ENCODE measurements around the gene DSPP. TPM values are rescaled to one million over a fixed set of nuclear protein-coding genes. Genes with fewer than 3 reads are reported as not detected.

DSPP gene
- total RNA-seq, 1 donor from 2014 or later: not detected

DNA sequence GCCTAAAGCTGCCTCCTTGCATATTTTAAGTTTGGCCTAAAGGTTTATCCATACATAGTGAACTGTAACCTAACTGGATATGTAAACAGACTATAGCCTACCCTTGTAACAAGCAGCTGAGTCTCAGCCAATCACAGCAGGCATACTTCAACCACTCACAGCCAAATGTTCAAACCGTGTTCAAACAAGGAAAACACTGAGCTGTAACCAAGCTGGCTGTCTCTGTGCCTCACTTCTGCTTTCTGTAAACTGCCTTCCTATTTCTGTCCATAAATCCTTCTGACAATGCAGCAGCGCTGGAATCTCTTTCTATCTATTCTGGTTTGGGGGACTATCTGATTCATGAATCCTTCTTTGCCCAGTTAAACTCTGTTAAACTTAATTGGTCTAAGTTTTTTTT, 16.4 kb downstream of the DSPP start:
- TF ChIP-seq, protein P1, sequence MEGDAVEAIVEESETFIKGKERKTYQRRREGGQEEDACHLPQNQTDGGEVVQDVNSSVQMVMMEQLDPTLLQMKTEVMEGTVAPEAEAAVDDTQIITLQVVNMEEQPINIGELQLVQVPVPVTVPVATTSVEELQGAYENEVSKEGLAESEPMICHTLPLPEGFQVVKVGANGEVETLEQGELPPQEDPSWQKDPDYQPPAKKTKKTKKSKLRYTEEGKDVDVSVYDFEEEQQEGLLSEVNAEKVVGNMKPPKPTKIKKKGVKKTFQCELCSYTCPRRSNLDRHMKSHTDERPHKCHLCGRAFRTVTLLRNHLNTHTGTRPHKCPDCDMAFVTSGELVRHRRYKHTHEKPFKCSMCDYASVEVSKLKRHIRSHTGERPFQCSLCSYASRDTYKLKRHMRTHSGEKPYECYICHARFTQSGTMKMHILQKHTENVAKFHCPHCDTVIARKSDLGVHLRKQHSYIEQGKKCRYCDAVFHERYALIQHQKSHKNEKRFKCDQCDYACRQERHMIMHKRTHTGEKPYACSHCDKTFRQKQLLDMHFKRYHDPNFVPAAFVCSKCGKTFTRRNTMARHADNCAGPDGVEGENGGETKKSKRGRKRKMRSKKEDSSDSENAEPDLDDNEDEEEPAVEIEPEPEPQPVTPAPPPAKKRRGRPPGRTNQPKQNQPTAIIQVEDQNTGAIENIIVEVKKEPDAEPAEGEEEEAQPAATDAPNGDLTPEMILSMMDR (conservative IDR thresholded peaks at IDR 0.05; ENCODE audit: low read depth, low read length): no peak
- H3K4me3 ChIP-seq (ENCODE audit: low read depth, low read length): no peak overlapping the region
- DNase-seq (ENCODE audit: low read depth): no peak

DNA sequence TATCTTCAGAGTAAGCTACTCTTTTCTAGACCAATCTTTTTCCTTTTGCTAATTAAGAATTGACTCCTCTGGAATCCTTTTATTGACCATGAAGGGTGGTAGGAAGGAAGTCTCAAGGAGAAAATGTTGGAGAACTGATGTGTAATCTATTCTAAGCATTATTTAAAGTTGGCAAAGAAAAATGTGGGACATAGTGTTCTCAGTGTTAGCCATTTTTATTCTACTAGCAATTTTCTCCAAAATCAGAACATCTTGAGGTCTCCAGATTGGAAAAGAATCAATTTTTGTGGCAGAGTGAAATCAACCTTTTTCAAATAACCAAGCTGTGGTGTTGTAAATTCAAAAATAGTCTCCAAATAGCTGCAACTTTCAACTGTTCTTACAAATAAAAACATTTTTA, 23.3 kb downstream of the DSPP start:
- no peak for DNase-seq (ENCODE audit: low read depth)
- no peak overlapping the region for H3K4me3 ChIP-seq (ENCODE audit: low read depth, low read length)
- TF ChIP-seq, protein P1 (conservative IDR thresholded peaks at IDR 0.05; ENCODE audit: low read depth, low read length): no peak

DNA sequence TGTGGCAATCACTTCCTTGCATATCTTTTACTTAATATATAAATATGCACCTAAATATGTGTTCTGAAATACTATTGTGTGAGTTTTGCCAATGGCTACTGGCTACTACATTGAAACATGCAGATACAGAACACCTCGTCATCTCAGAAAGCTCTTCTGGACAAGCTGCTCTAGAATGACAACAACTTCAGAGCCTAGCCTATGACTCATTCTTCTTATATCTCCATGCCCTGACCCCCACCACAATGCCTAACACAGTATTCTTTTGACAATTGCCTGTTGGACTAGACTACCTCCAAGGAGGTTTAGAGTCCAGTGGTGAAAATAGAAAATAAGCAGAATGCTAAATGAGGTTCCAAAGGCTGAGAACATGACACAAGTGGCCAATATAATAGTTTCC, 24.1 kb downstream of the DSPP start:
- no peak overlapping the region for H3K4me3 ChIP-seq (ENCODE audit: low read depth, low read length)
- TF ChIP-seq, protein P1 (conservative IDR thresholded peaks at IDR 0.05; ENCODE audit: low read depth, low read length): no peak
- DNase-seq (ENCODE audit: low read depth): no peak

DNA sequence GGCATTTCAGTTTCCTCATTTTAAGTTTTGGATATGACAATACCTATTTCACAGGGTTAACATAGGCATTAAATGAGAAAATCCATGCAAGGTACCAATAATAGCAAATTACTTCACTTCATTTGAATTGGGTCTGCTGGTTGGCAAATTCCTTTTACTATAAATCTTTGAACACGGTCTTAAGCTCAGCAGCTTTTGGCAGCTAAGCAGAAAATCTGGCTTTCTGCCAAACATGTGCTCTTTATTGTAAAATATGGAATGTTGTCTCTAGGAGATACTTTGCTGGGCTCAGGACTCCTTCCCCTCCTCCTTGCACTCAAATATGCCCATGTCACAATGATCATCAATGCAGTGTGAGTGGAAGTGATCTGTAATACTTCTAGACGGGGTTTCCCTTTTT, 24.9 kb downstream of the DSPP start:
- TF ChIP-seq, protein P1 (conservative IDR thresholded peaks at IDR 0.05; ENCODE audit: low read depth, low read length): no peak
- no peak for DNase-seq (ENCODE audit: low read depth)
- H3K4me3 ChIP-seq (ENCODE audit: low read depth, low read length): no peak overlapping the region

DNA sequence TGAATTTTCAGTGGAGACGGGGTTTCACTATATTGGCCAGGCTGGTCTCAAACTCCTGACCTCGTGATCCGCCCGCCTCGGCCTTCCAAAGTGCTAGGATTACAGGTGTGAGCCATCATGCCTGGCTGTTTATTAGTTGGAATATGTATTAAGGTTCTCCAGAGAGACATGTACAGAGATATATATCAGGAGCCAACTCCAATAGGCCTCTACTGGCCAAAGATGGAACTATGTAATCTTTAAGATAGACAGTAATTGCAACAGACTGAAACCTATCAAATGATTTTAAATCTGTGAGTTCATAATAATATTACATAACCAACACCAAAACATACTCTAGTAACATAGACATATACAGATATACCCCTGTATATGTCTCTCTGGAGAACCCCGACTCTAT, 36.0 kb downstream of the DSPP start:
- no peak overlapping the region for H3K4me3 ChIP-seq (ENCODE audit: low read depth, low read length)
- TF ChIP-seq, protein P1 (conservative IDR thresholded peaks at IDR 0.05; ENCODE audit: low read depth, low read length): peak; percentile 25
- no peak for DNase-seq (ENCODE audit: low read depth)

DNA sequence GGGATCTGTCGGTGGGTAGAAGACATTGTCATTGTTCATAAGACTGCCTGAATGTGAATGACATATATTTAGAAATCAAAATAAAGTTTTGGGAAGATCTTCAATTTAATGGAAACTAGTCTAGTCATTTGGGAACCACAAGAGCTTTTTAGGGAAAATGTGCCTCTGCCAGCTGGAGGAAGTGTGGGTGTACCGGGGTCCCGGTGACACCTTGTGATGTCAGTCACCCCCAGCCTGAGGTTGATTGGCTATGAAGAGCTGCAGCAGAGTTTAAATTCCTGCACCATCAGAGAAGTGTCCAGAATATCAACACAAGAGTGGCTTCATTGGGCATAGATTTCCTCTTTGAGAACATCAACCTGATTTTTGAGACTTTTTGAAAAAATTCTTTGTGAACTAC, 41.7 kb downstream of the DSPP start, which contains the start of gene DMP1:
TSS of gene DMP1 (plus strand) at position 301 of the 400 bp plus-strand sequence. CDS start 6,213 bp downstream, outside the sequence.
- no peak for DNase-seq (ENCODE audit: low read depth)
- TF ChIP-seq, protein P1 (conservative IDR thresholded peaks at IDR 0.05; ENCODE audit: low read depth, low read length): no peak
- H3K4me3 ChIP-seq (ENCODE audit: low read depth, low read length): no peak within 1 kb of the TSS

DNA sequence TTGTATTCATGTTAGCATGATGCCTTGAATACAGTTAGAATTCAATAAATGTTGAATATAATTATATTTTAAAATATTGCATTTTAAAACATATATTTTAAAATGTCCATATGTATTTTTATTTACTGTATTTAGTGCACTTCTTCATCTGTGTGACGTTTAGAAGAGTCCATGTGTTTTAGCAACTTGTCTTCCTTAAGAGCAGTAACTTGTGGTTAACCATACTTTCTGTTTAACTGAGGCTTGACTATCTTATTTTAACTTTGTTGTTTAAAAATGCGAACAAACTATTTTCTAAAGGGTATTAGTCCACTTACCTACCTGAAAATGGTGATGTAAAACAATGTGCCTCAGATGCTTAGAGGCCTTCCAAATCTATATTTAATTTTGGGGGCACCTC, 42.6 kb downstream of the DSPP start:
- DNase-seq (ENCODE audit: low read depth): no peak
- TF ChIP-seq, protein P1 (conservative IDR thresholded peaks at IDR 0.05; ENCODE audit: low read depth, low read length): no peak

More for the DNA sequence above, 42.6 kb downstream of the DSPP start:
- no peak overlapping the region for H3K4me3 ChIP-seq (ENCODE audit: low read depth, low read length)

All from epithelial cell of proximal tubule (primary cell).